H9 (cell line): Measurements from ENCODE around the gene GNB1L. TPM values are rescaled to one million over a fixed set of nuclear protein-coding genes. Genes with fewer than 3 reads are reported as not detected.
A peak's percentile ranks its signal among the peaks of the same experiment; 100 is the strongest.

ENCODE experiments used
- DNase-seq: peaks from one replicate; pipeline ENCODE4 v3.0.0-alpha.2; 2017
- H2AFZ ChIP-seq: one replicate; pipeline ENCODE4 v1.6.1; 2013; ENCODE audit warnings: mild to moderate bottlenecking, low read length, control low read depth, moderate library complexity
- H2AK5ac ChIP-seq: 2 replicates; pipeline ENCODE4 v1.6.1; 2013; ENCODE audit warnings: low read length, control low read depth, mixed read lengths; ENCODE audit not compliant: insufficient read length
- H2BK120ac ChIP-seq: one replicate; pipeline ENCODE4 v1.6.1; 2013; ENCODE audit warnings: low read depth, mild to moderate bottlenecking, low read length, control low read depth, inconsistent platforms; ENCODE audit not compliant: poor library complexity, severe bottlenecking
- H2BK12ac ChIP-seq: 2 replicates; pipeline ENCODE4 v1.6.1; 2013; ENCODE audit warnings: low read length, control low read depth, mixed read lengths, low read depth; ENCODE audit not compliant: insufficient read length
- H2BK15ac ChIP-seq: 2 replicates; pipeline ENCODE4 v1.6.1; 2013; ENCODE audit warnings: low read depth, low read length, control low read depth
- H2BK20ac ChIP-seq: one replicate; pipeline ENCODE4 v1.6.1; 2013; ENCODE audit warnings: low read depth, mild to moderate bottlenecking, low read length, control low read depth, inconsistent platforms; ENCODE audit not compliant: poor library complexity, severe bottlenecking
- H2BK5ac ChIP-seq: 2 replicates; pipeline ENCODE4 v1.6.1; 2013; ENCODE audit warnings: low read length, control low read depth, mixed read lengths; ENCODE audit not compliant: insufficient read length
- H3K14ac ChIP-seq: 2 replicates; pipeline ENCODE4 v1.6.1; 2013; ENCODE audit warnings: low read length, control low read depth; ENCODE audit not compliant: insufficient read depth
- H3K18ac ChIP-seq: 2 replicates; pipeline ENCODE4 v1.6.1; 2013; ENCODE audit warnings: low read depth, mild to moderate bottlenecking, mixed read lengths, low read length, control low read depth; ENCODE audit not compliant: insufficient read length
- H3K23ac ChIP-seq: 2 replicates; pipeline ENCODE4 v1.6.1; 2013; ENCODE audit warnings: low read length, control low read depth, mixed read lengths, low read depth; ENCODE audit not compliant: insufficient read length
- H3K23me2 ChIP-seq: 2 replicates; pipeline ENCODE4 v1.6.1; 2013; ENCODE audit warnings: low read depth, mild to moderate bottlenecking, mixed read lengths, low read length, control low read depth; ENCODE audit not compliant: insufficient read length, poor library complexity, severe bottlenecking
- H3K27ac ChIP-seq: 2 replicates; pipeline ENCODE4 v1.5.1; 2013; ENCODE audit warnings: low read length, control low read depth, mixed read lengths, low read depth; ENCODE audit not compliant: insufficient read length
- H3K27me3 ChIP-seq: 2 replicates; pipeline ENCODE4 v1.6.1; 2013; ENCODE audit warnings: low read length, control low read depth, inconsistent platforms; ENCODE audit not compliant: insufficient read depth
- H3K4ac ChIP-seq: 2 replicates; pipeline ENCODE4 v1.6.1; 2013; ENCODE audit warnings: low read depth, mild to moderate bottlenecking, control low read depth, inconsistent platforms, low read length, moderate library complexity
- H3K4me1 ChIP-seq: 2 replicates; pipeline ENCODE4 v1.6.1; 2013; ENCODE audit warnings: low read length, control low read depth, inconsistent platforms; ENCODE audit not compliant: insufficient read depth
- H3K4me2 ChIP-seq: 2 replicates; pipeline ENCODE4 v1.6.1; 2013; ENCODE audit warnings: low read length, control low read depth, mixed read lengths; ENCODE audit not compliant: insufficient read length, insufficient read depth
- H3K56ac ChIP-seq: 2 replicates; pipeline ENCODE4 v1.6.1; 2013; ENCODE audit warnings: low read depth, mild to moderate bottlenecking, mixed read lengths, low read length, control low read depth; ENCODE audit not compliant: insufficient read length
- H3K79me1 ChIP-seq: 2 replicates; pipeline ENCODE4 v1.6.1; 2013; ENCODE audit warnings: low read depth, mild to moderate bottlenecking, moderate library complexity, low read length, control low read depth, inconsistent platforms; ENCODE audit not compliant: insufficient read depth, poor library complexity, severe bottlenecking
- H3K79me2 ChIP-seq: 2 replicates; pipeline ENCODE4 v1.6.1; 2013; ENCODE audit warnings: low read length, control low read depth, inconsistent platforms; ENCODE audit not compliant: insufficient read depth
- H3K9ac ChIP-seq: 2 replicates; pipeline ENCODE4 v1.6.1; 2013; ENCODE audit warnings: low read length, control low read depth, mixed read lengths; ENCODE audit not compliant: insufficient read length; ENCODE audit errors: extremely low read depth
- H3K9me3 ChIP-seq: one replicate; pipeline ENCODE4 v1.6.1; 2013; ENCODE audit warnings: low read depth, low read length, inconsistent platforms; ENCODE audit not compliant: control insufficient read depth
- H3T11ph ChIP-seq: one replicate; pipeline ENCODE4 v1.6.1; 2013; ENCODE audit warnings: mild to moderate bottlenecking, low read length, control low read depth, inconsistent platforms
- H4K20me1 ChIP-seq: one replicate; pipeline ENCODE4 v1.6.1; 2013; ENCODE audit not compliant: control insufficient read depth, insufficient read length, insufficient read depth
- H4K5ac ChIP-seq: 2 replicates; pipeline ENCODE4 v1.6.1; 2013; ENCODE audit warnings: low read depth, mild to moderate bottlenecking, mixed read lengths, low read length, control low read depth; ENCODE audit not compliant: insufficient read length
- H4K8ac ChIP-seq: replicated peaks from 2 replicates; pipeline ENCODE4 v1.6.1; 2013; ENCODE audit warnings: low read length, control low read depth, mixed read lengths, low read depth; ENCODE audit not compliant: insufficient read length
- H4K91ac ChIP-seq: 2 replicates; pipeline ENCODE4 v1.6.1; 2013; ENCODE audit warnings: low read depth, mild to moderate bottlenecking, moderate library complexity, mixed read lengths, low read length, control low read depth; ENCODE audit not compliant: insufficient read length
- H3K27ac Mint-ChIP-seq, 3 experiments: 2 replicates in 2 of 3; 3 replicates in 1 of 3; pipeline ENCODE4 v1.8.0; 2020 to 2021; ENCODE audit warnings: mixed read lengths in 3 of 3, mild to moderate bottlenecking in 1 of 3, moderate library complexity in 1 of 3
- H3K27me3 Mint-ChIP-seq: 2 replicates; pipeline ENCODE4 v1.8.0; 2021; ENCODE audit warnings: low read depth, mild to moderate bottlenecking, moderate library complexity, mixed read lengths
- H3K36me3 Mint-ChIP-seq, 3 experiments: 2 replicates in 2 of 3; 3 replicates in 1 of 3; pipeline ENCODE4 v1.8.0; 2020 to 2021; ENCODE audit warnings: low read depth in 3 of 3, mixed read lengths in 3 of 3; ENCODE audit not compliant: insufficient read depth in 1 of 3
- H3K4me1 Mint-ChIP-seq, 2 experiments: 2 replicates each; pipeline ENCODE4 v1.8.0; 2020; ENCODE audit warnings: mixed read lengths in 2 of 2
- H3K4me3 Mint-ChIP-seq, 2 experiments: 2 replicates in 1 of 2; 3 replicates in 1 of 2; pipeline ENCODE4 v1.8.0; 2020 to 2021; ENCODE audit warnings: mild to moderate bottlenecking in 2 of 2, mixed read lengths in 2 of 2, moderate library complexity in 1 of 2
- H3K9me3 Mint-ChIP-seq, 2 experiments: 2 replicates in 1 of 2; 3 replicates in 1 of 2; pipeline ENCODE4 v1.8.0; 2020; ENCODE audit warnings: mild to moderate bottlenecking in 2 of 2, mixed read lengths in 2 of 2, moderate library complexity in 1 of 2
- WGBS: extraction: QIAGEN DNeasy Blood & Tissue Kit; methylation state at CpG from one replicate; pipeline ENCODE4 v1.1.7; 2013; ENCODE audit warnings: missing lambda C conversion rate, low lambda C conversion rate, mixed read lengths; ENCODE audit not compliant: insufficient read length; ENCODE audit errors: extremely low coverage; 5-methylcytosine and 5-hydroxymethylcytosine counted together
- total RNA-seq: library from RNA; stranded (reverse); gene quantifications from 2 replicates; pipeline ENCODE4 v1.2.1, GENCODE V29; 2021
- TF ChIP-seq, protein P1 (sequence below): fragments of 200-600 bp; sonication (generic); conservative IDR thresholded peaks from 3 replicates; pipeline ENCODE4 v1.8.0; 2021; ENCODE audit warnings: antibody characterized with exemption, mild to moderate bottlenecking

The GNB1L gene
- total RNA-seq, 1 experiment from 2014 or later = 22.4 TPM

DNA sequence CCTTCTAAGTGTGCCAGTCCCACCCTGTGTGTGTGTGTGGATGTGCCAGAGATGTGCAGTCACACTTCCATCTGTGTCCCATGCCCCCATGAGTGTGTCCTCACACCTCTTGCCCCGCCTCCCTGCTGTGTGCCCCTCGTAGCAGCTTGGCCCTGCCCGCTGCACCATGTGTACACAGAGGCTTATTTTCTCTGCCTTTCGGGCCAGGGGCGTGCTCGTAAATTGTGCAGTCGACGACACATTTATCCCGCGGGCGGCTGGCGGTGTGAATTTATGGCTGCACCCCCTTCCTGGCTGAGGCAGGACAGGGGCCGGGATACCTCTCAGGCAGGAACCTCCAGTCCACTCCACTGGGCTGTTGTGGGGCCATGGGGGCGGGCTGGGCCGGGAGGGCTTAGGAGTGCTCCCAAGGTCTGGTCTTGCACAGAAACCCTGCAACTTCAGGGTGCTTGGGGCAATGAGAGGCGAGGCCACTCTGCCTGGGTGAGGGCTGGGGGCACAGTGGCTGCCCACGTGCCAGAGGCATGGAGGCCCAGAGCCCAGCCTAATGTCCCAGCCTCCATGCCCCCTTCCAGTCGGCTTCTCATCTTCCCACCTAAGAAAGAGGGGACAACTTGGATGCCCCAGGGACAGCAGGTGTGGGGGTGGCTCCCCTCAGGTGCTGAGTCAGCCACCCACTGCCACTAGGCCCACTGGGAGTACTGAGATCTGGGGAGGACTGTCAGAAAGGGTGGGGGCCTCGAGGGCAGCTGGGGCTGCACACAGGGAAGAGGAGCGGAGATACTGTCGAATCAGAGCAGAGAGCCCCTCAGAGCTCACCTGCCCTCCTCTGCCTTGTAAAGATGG is 118.8 kb downstream of the GNB1L start:
- Histone ChIP-seq H4K91ac (no peak overlapping the region), H2BK20ac (no peak overlapping the region), H3K23me2 (peaks cover under 1% of the 10 kb centered on the region), H3K79me2 (no peaks in the 10 kb centered on the region), H2AFZ (no peak overlapping the region), H3K56ac (no peak overlapping the region), H2BK5ac (no peak overlapping the region), H3K27me3 (no peaks in the 10 kb centered on the region), H4K8ac (no peak overlapping the region), H3K9me3 (no peaks in the 10 kb centered on the region), H3K27ac (no peak overlapping the region), H3K18ac (no peak overlapping the region), H3K79me1 (no peaks in the 10 kb centered on the region), H3K4me1 (no peaks in the 10 kb centered on the region), H2BK120ac (no peak overlapping the region), H3T11ph (no peak overlapping the region), H2BK12ac (no peak overlapping the region), H3K9ac (no peak overlapping the region), H2BK15ac (no peak overlapping the region), H3K4ac (no peak overlapping the region), H2AK5ac (no peak overlapping the region), H4K5ac (no peak overlapping the region), H3K14ac (no peak overlapping the region), H4K20me1 (no peaks in the 10 kb centered on the region), H3K23ac (no peak overlapping the region), H3K4me2 (no peak overlapping the region)
- TF ChIP-seq, protein P1, sequence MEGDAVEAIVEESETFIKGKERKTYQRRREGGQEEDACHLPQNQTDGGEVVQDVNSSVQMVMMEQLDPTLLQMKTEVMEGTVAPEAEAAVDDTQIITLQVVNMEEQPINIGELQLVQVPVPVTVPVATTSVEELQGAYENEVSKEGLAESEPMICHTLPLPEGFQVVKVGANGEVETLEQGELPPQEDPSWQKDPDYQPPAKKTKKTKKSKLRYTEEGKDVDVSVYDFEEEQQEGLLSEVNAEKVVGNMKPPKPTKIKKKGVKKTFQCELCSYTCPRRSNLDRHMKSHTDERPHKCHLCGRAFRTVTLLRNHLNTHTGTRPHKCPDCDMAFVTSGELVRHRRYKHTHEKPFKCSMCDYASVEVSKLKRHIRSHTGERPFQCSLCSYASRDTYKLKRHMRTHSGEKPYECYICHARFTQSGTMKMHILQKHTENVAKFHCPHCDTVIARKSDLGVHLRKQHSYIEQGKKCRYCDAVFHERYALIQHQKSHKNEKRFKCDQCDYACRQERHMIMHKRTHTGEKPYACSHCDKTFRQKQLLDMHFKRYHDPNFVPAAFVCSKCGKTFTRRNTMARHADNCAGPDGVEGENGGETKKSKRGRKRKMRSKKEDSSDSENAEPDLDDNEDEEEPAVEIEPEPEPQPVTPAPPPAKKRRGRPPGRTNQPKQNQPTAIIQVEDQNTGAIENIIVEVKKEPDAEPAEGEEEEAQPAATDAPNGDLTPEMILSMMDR = no peak
- no peak for DNase-seq
- H3K27ac Mint-ChIP-seq = 0 out of 7 replicates have a peak overlapping the region, but pooled peaks of 1 of the 3 experiments have one; percentile 44
- H3K4me1 Mint-ChIP-seq = peaks cover 6 to 9% of the 10 kb centered on the region in 2 experiments
- H3K4me3 Mint-ChIP-seq = no peak overlapping the region
- peaks cover 13% of the 10 kb centered on the region for H3K27me3 Mint-ChIP-seq
- no peaks in the 10 kb centered on the region for H3K36me3 Mint-ChIP-seq
- whole genome bisulfite sequencing = no CpG with 5 or more reads among the region's 21 CpGs
- H3K9me3 Mint-ChIP-seq = no peaks in the 10 kb centered on the region
